Activated naive CD8-positive, alpha-beta T cell treated with anti-CD3 and anti-CD28 coated beads, Interleukin-2, amount 10 ng/mL, durations not matched to agents 7 days and 5 days (primary cell): ENCODE results near the gene RFLNA. TPM values are rescaled to one million over a fixed set of nuclear protein-coding genes. Genes with fewer than 3 reads are reported as not detected.
A peak's percentile ranks its signal among the peaks of the same experiment; 100 is the strongest.

Source experiments
- ATAC-seq: fragments of 150-1000 bp; cut with Tn5 transposase; one replicate; pipeline ENCODE4 v1.10.0; 2021; ENCODE audit warnings: low read depth, moderate library complexity
- POLR2A ChIA-PET: fragments of 350-600 bp; sonication (Branson Sonifier 250); formaldehyde crosslinking; loops from one replicate; lab custom pipeline; 2021; ENCODE audit warnings: antibody characterized with exemption; lab: Charles Lee
- DNase-seq: peaks from one replicate; pipeline ENCODE4 v3.0.0; 2021
- H3K27ac Mint-ChIP-seq: one replicate; pipeline ENCODE4 v1.8.0; 2022; ENCODE audit warnings: mild to moderate bottlenecking, mixed read lengths
- H3K27me3 Mint-ChIP-seq: one replicate; pipeline ENCODE4 v1.8.0; 2022; ENCODE audit warnings: mild to moderate bottlenecking, moderate library complexity, mixed read lengths
- H3K36me3 Mint-ChIP-seq: one replicate; pipeline ENCODE4 v1.8.0; 2021; ENCODE audit warnings: mild to moderate bottlenecking, mixed read lengths
- H3K4me1 Mint-ChIP-seq: one replicate; pipeline ENCODE4 v1.8.0; 2021; ENCODE audit warnings: mixed read lengths
- H3K4me3 Mint-ChIP-seq: one replicate; pipeline ENCODE4 v1.8.0; 2022; ENCODE audit warnings: mild to moderate bottlenecking, moderate library complexity, mixed read lengths
- H3K9me3 Mint-ChIP-seq: one replicate; pipeline ENCODE4 v1.8.0; 2021; ENCODE audit warnings: mixed read lengths
- total RNA-seq, 2 experiments: library from RNA; stranded (reverse); gene quantifications; one replicate each; pipeline ENCODE4 v1.2.3, GENCODE V29; 2021

RFLNA gene
- total RNA-seq, 2 experiments from 2014 or later: not detected

GRCh38 chr12:124335426-124336183 lies 40.7 kb downstream of the RFLNA start:
- Mint-ChIP-seq H3K9me3 (no peaks in the 10 kb centered on the region), H3K27ac (no peak overlapping the region), H3K4me3 (no peak overlapping the region), H3K4me1 (no peaks in the 10 kb centered on the region), H3K27me3 (no peaks in the 10 kb centered on the region), H3K36me3 (peaks cover 17% of the 10 kb centered on the region)
- DNase-seq: no peak
- no peak for ATAC-seq
- POLR2A ChIA-PET: no interaction called here

GRCh38 chr12:124336184-124336437 lies 41.2 kb downstream of the RFLNA start:
- Mint-ChIP-seq H3K4me1 (no peaks in the 10 kb centered on the region), H3K27ac (no peak overlapping the region), H3K36me3 (peaks cover 19% of the 10 kb centered on the region), H3K9me3 (no peaks in the 10 kb centered on the region), H3K27me3 (no peaks in the 10 kb centered on the region), H3K4me3 (no peak overlapping the region)
- no peak for ATAC-seq
- no peak for DNase-seq
- POLR2A ChIA-PET: no interaction called here

- no peak for ATAC-seq
- H3K27me3 Mint-ChIP-seq: no peaks in the 10 kb centered on the region
These were observed 42.0 kb downstream of the RFLNA start for GRCh38 chr12:124336742-124337520.

DNA sequence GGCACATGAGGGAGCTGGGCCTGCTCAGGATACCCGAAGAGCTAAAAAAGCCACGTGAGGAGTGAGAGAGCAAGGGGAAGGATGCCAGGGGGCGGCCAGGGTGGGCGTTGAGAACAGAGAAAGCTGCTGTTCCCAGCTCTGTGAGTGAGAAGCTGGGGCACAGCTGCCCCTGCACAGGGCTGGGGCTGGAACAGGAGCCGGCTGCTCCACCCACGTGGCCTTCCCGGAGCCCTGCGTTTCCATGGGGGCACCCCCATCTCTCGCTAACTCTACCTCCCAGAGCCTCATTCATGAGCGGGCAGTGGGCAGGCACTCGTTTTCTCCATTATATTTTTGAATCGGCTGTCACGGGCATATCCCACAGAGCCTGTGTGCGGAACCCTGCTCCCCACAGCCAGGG lies 42.7 kb downstream of the RFLNA start:
- Mint-ChIP-seq H3K9me3 (no peaks in the 10 kb centered on the region), H3K27ac (no peak overlapping the region), H3K4me3 (no peak overlapping the region), H3K27me3 (no peaks in the 10 kb centered on the region), H3K4me1 (no peaks in the 10 kb centered on the region), H3K36me3 (peaks cover 19% of the 10 kb centered on the region)
- no peak for DNase-seq
- no peak for ATAC-seq
- POLR2A ChIA-PET: interaction anchor here (0.6 kb wide), 1 partner anchor 288 kb away, joined by 3 read pairs; no protein-coding TSS in a partner anchor

More at GRCh38 chr12:124336742-124337520, 42.0 kb downstream of the RFLNA start:
- no peak overlapping the region for H3K27ac Mint-ChIP-seq
- no peaks in the 10 kb centered on the region for H3K9me3 Mint-ChIP-seq
- no peak overlapping the region for H3K4me3 Mint-ChIP-seq
- POLR2A ChIA-PET: no interaction called here
- peaks cover 19% of the 10 kb centered on the region for H3K36me3 Mint-ChIP-seq
- no peak for DNase-seq
- no peaks in the 10 kb centered on the region for H3K4me1 Mint-ChIP-seq

DNA sequence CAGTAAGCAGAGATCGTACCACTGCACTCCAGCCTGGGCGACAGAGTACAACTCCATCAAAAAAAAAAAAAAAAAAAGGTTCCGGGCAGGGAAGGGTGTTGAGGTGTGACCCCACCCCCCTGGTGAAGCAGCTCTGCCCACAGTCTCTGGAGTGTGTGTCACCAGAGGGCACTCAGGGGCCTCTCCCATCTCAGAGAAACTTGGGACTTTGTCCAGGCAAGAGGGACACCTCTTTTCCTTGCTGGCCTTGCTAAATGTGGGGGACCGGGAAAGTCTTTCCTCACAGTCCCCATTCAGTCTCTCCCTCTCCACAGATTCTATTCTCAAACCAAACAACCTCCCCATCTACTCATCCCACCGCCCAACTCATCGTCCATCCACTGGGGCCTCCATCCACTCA lies 43.6 kb downstream of the RFLNA start:
- Mint-ChIP-seq H3K27me3 (no peaks in the 10 kb centered on the region), H3K4me3 (no peak overlapping the region), H3K4me1 (no peaks in the 10 kb centered on the region), H3K36me3 (peaks cover 24% of the 10 kb centered on the region), H3K27ac (no peak overlapping the region), H3K9me3 (no peaks in the 10 kb centered on the region)
- ATAC-seq (no peak), DNase-seq (no peak)
- POLR2A ChIA-PET: no interaction called here

- no peaks in the 10 kb centered on the region for H3K27me3 Mint-ChIP-seq
- POLR2A ChIA-PET: no interaction called here
- H3K36me3 Mint-ChIP-seq: peaks cover 24% of the 10 kb centered on the region
- no peak overlapping the region for H3K4me3 Mint-ChIP-seq
- no peaks in the 10 kb centered on the region for H3K4me1 Mint-ChIP-seq
- no peak overlapping the region for H3K27ac Mint-ChIP-seq
- H3K9me3 Mint-ChIP-seq: no peaks in the 10 kb centered on the region
- DNase-seq: no peak
- no peak for ATAC-seq
These were observed 44.1 kb downstream of the RFLNA start for GRCh38 chr12:124338876-124339603.

DNA sequence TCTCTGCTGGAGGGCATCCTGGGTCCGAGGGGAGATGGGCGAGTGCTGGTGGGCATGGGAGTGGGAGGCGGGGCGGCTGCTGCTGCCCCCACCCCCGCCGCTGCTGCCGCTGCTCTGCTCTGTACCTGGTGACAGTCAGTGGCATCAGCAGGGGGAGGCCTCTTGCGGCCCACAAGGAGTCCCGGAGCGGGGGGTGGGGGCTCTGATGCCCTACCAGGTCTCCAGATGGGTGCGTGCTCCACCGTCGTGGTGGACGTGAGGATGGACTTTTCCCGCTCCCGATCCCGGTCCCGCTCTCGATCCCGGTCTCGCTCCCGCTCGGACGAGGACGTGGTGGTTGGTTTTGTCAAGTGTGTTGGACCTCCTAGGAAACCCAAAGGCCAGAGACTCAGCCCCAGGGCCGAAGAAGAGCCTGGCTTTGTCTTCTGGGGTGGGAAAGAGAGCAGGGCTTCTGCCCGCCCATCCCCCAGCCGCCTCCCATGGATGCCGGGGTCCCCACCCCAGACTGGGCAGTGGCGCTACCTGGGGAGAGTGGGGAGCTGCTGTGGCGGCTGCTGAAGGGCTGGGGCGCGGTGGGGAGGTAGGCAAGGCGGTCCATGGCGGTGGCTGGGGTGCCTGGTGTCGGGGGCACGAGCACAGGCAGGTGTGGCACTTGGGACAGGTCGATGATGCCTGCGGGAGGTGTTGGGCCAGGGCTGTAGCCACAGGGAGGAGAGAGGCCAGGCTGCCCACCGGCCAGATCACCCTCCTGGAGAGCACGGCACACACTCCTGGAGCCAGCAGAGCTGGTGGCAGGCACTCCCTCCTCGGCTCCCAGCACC lies 45.4 kb downstream of the RFLNA start:
- no peak overlapping the region for H3K27ac Mint-ChIP-seq
- no peaks in the 10 kb centered on the region for H3K9me3 Mint-ChIP-seq
- H3K4me3 Mint-ChIP-seq: no peak overlapping the region
- POLR2A ChIA-PET: no interaction called here
- no peaks in the 10 kb centered on the region for H3K27me3 Mint-ChIP-seq
- H3K36me3 Mint-ChIP-seq: peaks cover 24% of the 10 kb centered on the region
- no peaks in the 10 kb centered on the region for H3K4me1 Mint-ChIP-seq
- no peak for DNase-seq
- no peak for ATAC-seq

DNA sequence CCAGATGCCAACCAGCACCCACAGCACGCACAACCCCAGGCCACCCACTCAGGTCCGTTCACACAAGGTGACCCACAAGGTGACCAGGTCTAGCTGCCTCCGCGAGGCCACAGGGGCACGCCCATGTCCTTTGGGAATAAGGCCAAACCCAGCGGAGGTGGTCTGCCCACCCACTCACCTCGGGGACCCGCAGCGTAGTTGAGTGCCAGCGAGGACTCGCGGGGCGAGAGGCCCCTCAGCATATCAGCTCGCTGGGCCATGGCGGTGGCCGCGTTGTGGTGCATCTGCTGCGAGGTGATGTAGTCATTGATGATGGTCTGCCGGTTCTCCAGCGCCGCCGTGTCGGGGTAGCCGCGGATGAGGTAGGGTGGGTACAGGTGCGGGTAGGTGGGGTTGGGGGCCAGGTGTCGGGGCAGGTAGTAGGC lies 46.8 kb downstream of the RFLNA start:
- no peak overlapping the region for H3K4me3 Mint-ChIP-seq
- peaks cover 20% of the 10 kb centered on the region for H3K36me3 Mint-ChIP-seq
- no peak for DNase-seq
- no peaks in the 10 kb centered on the region for H3K4me1 Mint-ChIP-seq
- no peak for ATAC-seq
- H3K27ac Mint-ChIP-seq: no peak overlapping the region
- no peaks in the 10 kb centered on the region for H3K27me3 Mint-ChIP-seq
- POLR2A ChIA-PET: no interaction called here
- no peaks in the 10 kb centered on the region for H3K9me3 Mint-ChIP-seq

GRCh38 chr12:124344022-124344421 lies 49.1 kb downstream of the RFLNA start:
- H3K27ac Mint-ChIP-seq: peak overlapping the region; percentile 14
- no peak overlapping the region for H3K4me3 Mint-ChIP-seq
- POLR2A ChIA-PET: no interaction called here
- DNase-seq (no peak), ATAC-seq (no peak)
- H3K9me3 Mint-ChIP-seq: no peaks in the 10 kb centered on the region
- H3K4me1 Mint-ChIP-seq: no peaks in the 10 kb centered on the region
- H3K27me3 Mint-ChIP-seq: no peaks in the 10 kb centered on the region
- peaks cover 19% of the 10 kb centered on the region for H3K36me3 Mint-ChIP-seq

- no peaks in the 10 kb centered on the region for H3K4me1 Mint-ChIP-seq
- H3K9me3 Mint-ChIP-seq: no peaks in the 10 kb centered on the region
- ATAC-seq: no peak
- H3K36me3 Mint-ChIP-seq: peaks cover 17% of the 10 kb centered on the region
- no peak for DNase-seq
- no peaks in the 10 kb centered on the region for H3K27me3 Mint-ChIP-seq
- H3K4me3 Mint-ChIP-seq: no peak overlapping the region
- POLR2A ChIA-PET: no interaction called here
- H3K27ac Mint-ChIP-seq: no peak overlapping the region
These were observed 49.6 kb downstream of the RFLNA start for GRCh38 chr12:124344526-124344925.

DNA sequence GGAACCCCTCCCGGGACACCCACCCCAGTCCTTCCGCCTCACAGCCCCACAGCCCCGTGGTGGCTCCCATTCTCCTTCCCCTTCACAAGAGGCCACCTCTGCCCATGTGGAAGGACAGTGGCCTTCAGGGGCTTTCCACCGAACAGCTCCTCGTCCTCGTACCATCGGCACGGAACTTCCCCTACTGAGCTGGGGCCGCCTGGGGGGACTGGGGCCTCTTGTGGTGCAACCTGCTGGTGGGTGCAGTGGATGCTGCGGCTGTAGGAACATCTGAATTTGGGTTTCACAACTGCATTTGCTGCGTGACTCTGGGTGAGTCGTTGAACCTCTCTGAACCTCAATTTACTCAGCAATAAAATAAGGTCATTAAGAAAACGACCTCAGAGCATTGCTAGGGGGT lies 50.9 kb downstream of the RFLNA start:
- DNase-seq (no peak), ATAC-seq (no peak)
- no peaks in the 10 kb centered on the region for H3K27me3 Mint-ChIP-seq
- no peaks in the 10 kb centered on the region for H3K4me1 Mint-ChIP-seq
- H3K9me3 Mint-ChIP-seq: no peaks in the 10 kb centered on the region
- H3K36me3 Mint-ChIP-seq: peaks cover 15% of the 10 kb centered on the region
- H3K27ac Mint-ChIP-seq: no peak overlapping the region
- H3K4me3 Mint-ChIP-seq: no peak overlapping the region
- POLR2A ChIA-PET: no interaction called here

DNA sequence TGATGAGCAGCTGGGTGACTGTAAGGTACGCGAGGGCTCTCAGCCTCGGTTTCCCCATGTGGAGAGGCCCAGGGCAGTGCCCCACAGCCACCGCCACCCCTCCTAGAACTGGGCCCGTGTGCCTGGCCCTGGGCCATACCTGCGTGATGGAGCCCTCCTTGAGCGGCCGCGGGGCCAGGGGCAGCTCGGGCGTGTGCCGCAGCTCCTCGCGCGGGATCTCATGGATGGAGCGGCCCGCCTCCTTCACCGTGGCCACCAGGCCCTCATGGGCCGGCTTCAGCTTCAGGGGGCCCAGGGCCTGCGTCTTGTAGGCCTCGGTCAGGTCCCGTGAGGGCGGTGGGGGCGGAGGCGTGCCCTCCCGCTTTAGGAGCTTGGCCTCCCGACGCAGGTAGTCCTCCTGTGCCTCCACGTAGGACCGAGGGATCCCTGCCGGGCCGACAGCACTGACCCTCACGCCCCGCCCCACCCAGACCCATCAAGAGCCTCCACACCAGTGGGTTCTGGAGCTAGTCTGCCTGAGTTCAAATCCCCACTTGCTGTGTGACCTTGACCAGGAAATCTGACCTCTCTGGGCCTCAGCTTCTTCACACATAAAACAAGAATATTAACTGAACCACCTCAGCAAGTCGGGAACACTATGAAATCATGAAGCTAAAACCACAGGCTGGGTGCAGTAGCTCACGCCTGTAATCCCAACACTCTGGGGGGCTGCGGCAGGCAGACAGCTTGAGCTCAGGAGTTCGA lies 51.7 kb downstream of the RFLNA start:
- H3K27me3 Mint-ChIP-seq: no peaks in the 10 kb centered on the region
- ATAC-seq (no peak), DNase-seq (no peak)
- H3K36me3 Mint-ChIP-seq: peaks cover 13% of the 10 kb centered on the region
- POLR2A ChIA-PET: no interaction called here
- H3K27ac Mint-ChIP-seq: no peak overlapping the region
- no peaks in the 10 kb centered on the region for H3K9me3 Mint-ChIP-seq
- no peak overlapping the region for H3K4me3 Mint-ChIP-seq
- H3K4me1 Mint-ChIP-seq: no peaks in the 10 kb centered on the region
